Stimulated activated CD4-positive, alpha-beta T cell treated with anti-CD3 and anti-CD28 coated beads, Interleukin-1b, Interleukin-23, amount 100 ng/mL, for 4 hours (primary cell): ENCODE measurements around the gene CPZ.
"Not testable (repeated sequence)": the region's sequence is repeated elsewhere in the genome, so short reads cannot be mapped to it uniquely, and the experiment has no call there.

Source experiments
- DNase-seq, 2 donors: peaks; one replicate each; pipeline ENCODE4 v3.0.0-alpha.2; 2020; ENCODE audit warnings: low read depth in 2 of 2

Gene CPZ

DNA sequence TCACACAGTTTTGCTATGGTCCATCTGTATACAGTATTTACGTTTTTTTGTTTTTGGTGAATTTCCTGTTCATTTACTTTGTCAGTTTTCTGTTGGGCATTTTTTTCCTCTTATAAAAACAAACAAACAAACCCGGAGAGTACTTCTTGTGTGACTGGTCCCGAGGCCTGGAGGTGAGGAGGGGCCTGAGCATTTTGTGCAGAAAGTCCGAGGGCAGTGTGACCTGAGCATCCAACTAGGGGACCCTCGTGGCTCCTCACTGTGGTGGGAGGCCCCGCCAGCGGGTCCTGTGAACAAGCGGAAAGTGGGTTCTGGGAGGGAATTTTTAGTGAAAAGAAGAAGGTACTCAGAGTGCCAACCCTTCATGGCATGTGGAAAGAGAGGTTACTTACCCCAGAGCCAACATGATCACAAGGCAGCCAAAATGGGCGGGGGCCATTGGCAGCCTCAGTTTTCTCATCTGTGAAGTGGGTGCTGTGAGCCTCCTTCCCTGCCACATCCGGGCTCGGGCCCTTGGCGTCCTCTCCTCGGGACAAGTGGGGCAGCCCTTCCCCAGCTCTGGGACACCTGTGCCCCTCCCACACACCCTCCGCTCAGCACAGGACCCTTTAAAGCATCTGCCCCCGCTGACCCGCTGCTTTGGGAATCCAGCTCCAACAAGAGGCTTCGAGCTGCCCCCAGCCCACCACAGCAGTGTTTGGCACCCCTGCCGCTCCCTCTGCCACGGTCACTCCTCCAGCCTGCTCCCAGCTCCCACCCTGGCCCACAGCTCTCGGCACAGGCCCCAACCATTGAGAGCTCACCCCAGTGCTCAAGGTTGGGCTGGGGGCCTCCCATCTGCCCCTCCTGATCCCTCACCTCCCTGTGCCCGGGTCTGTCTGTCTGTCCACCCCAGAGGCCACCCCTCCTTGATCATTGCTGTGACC is 35.2 kb upstream of the CPZ start:
- DNase-seq = no peak

DNA sequence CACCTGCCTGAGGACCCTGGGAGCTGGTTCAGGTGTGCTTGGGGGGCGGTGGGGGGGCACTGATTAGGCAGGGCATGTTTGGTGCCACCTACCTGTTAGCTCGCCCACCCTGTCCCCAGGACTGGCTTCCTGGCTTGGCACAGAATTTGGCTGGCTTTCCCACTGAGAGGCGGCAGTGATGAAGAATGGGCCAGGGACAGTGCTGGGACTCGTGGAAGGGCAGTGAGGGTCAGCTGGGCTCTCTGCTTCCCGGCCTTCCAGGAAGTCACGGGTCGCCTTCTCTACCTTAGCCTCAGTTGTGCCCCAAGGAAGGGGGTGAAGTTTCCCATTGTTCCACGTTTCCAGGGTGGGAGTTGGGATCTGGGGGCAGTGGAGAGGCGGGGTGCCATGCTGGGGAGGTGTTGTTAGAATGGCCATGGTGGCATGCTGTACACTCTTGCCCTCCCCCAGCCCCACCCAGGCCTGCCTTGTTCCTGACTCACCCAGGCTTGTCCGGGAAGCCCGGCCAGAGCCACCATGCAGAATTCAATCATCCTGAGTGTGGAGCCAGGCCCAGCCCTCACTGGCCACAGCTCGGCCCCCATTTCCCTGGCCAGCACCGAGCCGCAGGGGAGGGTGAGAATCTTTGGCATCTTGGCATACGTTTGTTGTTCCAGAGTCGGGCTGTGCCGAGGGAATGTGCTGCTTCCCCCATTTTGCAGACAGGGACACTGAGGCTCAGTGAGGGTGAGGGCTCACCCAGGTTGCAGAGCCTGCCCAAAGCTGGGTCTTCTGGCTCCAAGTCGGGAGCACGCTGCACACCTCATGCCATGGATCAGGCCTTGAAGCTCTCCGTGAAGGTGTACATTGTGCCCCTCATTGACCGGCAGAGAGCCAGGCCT is 34.2 kb upstream of the CPZ start:
- no peak for DNase-seq

DNA sequence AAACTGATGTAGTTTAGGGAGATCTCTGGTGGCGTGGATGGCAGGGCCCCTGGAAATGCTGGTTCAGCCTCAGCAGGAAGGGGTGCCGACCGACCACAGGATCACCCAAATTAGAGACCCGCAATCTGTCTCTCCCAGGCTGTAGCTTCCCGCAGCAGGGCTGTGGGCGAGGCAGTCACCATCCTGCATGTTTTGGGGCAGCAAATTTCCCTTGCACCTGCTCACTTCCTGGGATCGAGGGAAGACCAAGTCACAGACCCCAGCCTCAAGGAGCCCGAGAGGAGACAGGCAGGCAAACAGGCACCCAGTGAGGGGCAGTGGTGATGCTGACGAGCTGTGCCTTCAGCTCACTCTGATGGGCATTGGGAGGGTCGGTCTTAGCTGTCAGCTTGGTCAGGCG is 33.6 kb upstream of the CPZ start:
- DNase-seq = no peak

DNA sequence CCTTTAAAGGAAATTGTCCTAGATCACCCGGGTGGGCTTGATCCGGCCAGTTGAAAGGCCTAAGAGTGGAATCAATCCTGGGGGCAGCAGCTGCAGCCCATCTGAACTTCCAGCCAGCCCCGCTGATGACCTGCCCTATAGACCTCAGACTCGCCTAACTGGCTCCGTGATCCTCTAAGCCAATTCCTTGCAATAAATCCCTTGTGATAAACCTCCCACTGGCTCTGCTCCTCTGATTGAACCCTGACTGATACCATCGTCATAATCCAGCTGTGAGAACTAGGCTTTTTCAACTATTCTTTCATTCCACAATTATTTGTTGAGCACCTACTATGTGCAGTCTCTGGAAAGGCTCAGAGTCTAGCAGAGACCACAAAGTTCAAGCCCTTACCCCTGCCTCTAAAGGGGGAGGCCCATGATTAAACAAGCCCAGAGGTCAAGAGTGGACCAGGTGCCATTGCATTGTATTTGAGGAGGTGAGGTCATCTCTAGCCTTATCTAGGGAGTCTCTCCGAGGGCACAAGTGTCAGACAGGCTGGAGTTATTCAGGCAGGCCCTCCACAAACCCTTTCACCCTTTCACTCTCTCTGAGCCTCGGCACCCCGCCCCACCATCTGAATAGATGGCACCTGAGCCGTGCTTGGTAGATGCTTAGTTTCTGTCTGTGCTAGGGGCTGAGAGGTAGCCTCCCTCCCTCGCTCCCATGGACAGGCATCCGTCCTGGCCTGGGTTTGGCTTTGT is 32.9 kb upstream of the CPZ start:
- no peak for DNase-seq

DNA sequence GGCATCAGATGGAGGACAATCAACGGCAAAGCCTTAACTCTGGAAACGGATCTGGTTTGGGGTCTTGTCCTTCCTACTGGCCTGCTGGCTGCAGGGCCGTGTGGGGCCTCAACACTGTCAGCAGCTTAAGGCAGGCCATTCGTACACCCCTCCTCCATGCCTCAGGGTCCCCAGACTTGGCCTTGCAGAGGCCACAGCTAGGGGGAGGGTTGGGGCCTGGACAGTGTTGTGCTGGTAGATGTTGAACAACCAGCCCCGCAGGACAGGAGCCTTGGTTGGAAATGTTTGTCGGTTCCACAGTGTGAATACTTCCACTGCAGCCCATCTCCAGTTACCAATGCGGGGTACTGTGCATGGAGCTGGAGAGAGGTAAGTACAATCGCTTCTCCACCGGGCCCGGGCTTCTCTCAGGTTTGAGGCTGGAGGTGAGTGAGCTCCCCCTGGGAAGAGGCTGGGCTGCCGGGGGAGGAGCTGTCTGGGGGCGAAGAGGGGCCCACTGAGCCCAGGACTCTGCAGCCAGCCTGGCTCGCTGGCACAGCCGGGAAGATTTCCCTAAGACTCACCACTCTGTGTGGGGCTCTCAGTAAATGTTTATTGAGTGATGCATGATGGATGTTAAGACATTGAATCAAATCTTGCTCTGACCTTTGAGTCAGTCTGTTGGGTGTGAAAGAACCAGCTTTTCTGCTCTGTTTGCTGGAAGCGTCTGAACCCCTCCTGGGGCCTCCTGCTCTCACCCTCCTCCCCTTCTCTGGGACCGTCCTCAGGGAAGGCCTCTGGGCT is 32.1 kb upstream of the CPZ start:
- no peak for DNase-seq

DNA sequence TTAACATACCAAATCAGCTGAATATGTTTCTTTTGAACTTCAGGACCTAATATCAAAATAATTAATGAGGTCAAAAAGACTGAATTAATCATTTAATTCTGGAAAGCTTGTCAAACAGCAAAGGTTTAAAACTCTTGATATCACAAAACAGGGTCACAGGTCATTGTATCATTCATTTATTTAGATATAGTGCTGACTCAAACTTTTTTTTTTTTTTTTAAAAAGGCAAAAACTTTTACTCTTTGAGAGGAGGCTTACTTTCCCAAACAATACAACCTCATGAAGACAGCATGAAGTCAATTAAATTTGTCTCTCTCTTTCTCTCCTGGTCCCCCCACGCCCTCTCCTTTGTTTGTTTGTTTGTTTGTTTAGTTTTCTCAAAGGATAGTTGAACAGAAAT is 28.0 kb upstream of the CPZ start:
- DNase-seq = no peak

DNA sequence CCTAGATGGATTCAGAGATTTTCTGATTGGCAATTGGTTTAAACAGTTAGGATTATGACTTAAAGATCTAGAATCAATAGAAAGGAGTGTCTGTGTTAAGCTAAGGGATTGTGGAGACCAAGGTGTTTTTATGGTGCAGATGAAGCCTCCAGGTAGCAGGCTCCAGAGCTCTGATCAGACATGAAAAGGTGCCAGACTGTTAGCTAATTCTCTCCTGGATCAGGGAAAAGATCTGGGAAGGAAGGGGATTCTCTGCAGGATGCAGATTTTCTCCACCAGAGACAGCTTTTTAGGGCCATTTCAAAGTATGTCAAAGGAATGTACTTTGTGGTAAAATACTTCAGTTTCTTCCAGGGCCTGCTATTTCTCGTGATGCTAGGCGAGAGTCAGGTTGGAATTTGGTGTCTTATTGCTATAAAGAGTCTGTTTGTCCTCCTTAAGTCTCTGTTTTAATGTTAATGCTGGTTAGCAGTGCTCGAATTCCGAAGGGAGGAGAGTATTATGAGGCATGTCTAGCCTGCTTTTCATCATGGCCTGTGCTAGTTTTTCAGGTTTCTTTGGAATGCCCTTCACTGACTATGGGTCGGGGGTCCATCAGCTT is 24.4 kb upstream of the CPZ start:
- DNase-seq = no peak

DNA sequence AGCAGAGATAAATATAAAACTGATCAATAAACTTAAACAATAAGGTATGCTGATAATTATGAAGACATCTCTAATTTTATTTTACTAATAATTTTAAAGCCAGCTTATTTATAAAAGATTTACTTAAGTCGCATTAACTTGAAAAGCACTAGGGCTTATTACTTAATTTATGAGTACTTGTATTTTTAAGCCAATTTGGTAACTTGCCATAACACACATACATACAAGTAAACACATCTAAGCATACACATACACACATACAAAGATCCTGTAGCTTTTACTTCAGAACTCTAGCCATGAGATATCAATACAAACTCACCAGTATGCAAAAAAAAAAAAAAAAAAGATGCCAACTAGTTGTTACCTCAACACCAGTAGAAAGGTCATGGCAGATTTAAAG is 22.4 kb upstream of the CPZ start:
- DNase-seq = no peak

DNA sequence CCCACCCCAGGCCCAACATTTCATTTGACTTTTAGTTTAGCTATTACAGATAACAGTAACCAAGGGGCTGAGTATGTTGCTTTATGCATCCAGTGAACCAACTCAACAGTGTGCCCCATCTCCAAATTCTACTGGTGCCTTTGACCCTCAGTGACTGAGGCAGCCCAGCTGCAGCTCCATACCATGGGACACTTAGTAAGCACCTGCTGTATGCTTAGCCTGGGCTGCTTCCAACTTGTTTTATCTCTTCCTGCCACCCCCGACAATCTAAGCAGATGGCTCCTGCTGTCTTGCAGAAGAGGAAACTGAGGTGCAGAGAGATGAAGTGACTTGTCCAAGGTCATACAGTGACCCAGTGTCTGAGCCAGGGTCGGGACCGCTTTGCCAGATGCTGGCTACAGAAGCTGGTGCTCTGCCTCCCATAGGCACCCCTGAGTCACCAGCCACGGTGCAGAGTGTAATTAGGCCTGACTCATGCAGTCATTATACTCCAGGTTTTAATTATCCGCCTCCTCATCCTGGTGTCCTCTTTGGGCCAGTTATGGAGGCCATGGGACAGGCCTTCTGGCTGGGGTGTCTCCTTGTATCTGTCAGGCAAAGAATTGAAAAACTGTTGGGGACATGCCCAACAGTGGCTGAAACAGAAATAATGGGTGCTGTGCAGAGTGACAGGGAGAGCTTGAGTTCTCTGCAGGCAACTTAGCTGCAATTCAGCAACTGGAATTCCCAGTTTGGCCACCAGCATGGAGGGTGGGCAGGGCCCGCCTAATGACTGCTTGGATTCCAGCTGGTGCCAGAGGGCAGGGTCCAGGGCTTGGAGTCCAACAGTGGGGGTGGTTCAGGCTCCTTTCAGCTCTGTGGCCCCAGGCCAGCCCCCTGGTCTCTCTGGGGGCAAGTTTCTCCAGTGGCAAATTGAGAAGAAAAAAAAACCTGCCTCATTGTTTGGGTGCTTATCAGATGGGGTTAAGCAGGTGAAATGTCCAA is 20.6 kb upstream of the CPZ start:
- no peak for DNase-seq

DNA sequence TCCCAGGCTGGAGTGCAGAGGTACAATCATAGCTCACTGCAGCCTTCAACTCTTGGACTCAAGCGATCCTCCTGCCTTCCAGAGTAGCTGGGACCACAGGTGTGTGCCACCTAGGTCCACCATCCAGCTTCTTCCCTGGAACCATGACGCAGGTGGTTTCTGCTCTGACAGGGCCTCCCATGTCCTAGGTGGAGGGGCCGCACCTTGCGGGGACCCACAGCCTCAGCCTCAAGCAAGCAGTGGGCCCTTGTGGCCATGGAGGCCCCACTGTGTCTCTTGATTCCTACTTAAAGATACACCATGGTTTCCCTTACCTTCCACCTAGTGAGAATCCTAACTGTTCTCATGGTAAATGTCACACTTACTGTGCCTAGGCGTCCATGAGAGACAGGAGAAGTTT is 19.3 kb upstream of the CPZ start:
- no peak for DNase-seq

DNA sequence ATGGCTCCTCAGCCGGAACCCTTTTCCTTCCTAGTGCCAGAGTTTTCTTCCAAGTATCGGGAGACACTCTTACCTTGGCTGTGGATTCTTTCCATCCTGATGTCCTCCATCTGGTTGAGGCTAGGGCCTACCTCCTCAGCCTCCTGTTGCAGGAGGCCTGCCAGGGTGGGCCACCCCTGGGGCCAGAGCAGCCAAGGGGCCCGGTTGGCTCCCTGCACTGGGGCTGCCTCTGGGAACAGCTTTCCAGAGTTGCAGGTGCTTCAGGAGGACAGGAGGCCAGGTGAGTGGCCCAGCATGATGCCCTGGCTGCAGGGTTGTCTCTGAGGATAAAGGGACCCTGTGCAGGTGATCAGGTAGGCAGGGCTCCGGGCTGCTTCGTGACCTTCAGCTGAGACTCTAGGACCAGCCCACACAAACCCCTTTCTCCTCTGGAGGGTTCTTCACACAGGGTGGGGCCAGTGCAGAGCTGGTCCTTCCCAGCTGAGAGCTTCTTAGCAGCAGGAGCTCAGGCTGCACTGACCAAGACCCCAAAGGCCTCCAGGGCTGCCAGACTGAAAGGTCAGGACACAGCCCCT is 17.7 kb upstream of the CPZ start:
- no peak for DNase-seq

DNA sequence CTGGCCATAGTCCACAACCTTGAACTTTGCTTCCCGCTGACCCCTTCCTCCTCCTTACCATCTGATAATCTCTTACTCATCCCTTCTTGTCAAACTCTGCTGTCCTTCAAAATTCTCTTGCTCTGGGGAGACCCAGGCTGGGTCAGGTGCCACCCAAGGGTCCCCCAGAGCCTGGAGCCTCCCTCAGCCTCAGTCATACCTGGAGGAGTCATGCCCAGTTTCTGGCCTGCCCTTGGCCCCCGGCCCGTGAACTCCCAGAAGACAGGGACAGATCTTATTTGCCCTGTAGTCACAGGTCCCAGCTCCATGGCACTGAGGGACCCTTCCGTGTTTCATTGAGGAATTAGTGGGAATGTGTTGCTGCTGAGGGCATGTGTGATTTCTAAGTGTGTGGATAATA is 17.1 kb upstream of the CPZ start:
- DNase-seq = no peak

DNA sequence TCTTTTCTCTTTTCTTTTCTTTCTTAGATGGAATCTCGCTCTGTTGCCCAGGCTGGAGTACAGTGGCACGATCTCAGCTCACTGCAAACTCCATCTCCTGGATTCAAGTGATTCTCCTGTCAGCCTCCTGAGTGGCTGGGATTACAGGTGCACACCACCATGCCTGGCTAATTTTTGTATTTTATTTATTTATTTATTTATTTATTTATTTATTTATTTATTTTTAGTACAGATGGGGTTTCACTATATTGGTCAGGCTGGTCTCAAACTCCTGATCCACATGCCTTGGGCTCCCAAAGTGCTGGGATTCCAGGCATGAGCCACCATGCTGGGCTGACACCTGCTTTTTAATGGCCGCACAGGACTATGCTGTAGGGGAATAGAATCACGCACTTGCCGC is 16.0 kb upstream of the CPZ start:
- not testable (repeated sequence) for DNase-seq

DNA sequence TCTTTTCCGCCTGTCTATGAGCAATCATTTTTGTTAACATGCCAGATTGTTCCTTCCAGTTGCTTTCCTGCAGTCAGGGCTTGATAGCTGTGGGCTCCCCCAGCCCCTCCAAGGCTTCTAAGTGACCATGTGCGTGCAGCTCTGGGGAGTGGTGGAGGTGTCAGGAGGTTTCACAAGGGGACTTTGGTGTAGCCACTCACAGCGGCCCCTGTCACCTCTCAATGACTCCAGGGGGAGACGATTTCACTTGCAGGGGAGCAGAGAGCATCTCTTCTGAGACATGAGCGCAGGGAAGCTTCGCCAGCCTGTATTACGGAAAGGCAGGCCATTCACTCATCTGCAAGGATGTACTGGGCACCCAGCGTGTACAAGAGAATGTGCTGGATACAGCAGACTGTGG is 15.5 kb upstream of the CPZ start:
- no peak for DNase-seq

DNA sequence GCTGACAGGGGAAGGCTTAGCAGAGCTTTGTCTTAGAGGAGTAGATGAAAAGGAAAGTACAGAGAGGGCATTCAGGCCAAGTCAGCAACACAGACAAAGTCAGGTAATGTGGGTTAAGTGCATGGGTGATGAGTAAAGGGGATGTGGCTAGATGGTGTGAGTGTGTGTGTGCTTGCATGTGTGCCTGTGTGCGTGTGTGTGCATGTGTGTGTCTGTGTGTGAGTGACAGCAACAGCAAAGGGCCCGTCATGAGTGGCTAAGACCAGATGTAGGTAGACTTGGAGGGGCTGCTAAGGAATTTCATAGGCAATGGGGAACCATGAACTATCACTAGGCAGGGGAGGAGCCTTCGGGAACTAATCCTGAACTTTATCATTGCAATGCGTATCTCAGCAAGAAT is 14.6 kb upstream of the CPZ start:
- no peak for DNase-seq

DNA sequence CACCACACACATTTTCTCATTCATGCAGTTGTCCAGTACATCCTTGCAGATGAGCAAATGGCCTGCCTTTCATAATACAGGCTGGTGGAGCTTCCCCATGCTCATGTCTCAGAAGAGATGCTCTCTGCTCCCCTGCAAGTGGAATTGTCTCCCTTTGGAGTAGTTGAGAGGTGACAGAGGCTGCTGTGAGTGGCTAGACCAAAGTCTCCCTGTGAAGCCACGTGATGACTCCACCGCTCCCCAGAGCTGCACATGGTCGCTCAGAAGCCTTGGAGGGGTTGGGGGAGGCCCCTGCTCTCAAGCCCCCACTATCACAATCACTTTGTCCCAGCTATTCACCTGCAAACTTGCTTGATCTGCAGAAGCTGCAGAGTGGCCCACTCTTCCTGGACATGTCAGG is 13.8 kb upstream of the CPZ start:
- no peak for DNase-seq

DNA sequence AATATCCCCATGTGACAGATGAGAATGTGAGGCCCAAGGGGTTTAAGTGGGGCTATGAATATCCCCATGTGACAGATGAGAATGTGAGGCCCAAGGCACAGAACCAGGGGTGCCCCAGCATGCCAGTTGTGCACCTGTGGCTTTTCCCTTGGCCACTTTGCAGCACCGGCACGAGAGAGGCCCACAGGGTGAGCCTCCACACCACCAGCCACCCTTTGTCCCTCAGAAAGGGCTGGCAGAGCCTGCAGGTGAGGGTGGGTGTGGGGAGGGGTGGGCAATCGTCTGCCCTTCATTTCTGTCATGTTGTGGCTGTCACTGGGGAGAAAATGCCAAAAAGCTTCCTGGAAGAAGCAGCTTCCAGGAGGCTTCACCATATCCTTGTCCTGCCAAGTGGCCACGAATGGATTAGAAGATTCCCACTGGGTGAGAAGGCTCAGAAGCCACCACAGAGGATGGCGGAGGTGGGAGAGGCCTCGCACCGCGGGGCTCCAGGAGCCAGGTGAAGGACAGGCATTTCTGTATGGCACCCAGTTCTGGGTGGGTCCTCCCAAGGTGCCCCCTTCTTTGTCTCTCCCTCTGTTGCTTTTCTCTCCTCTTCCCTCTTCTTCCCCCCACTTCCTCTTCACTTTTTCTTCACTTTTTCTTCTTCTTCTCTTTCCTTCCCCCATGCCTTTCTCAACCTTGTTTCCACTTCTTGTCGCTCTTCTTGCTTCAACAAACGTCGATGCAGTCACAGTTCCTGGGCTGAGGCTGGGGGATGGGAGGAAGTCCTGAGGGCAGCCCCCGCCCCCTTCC is 12.8 kb upstream of the CPZ start:
- no peak for DNase-seq

DNA sequence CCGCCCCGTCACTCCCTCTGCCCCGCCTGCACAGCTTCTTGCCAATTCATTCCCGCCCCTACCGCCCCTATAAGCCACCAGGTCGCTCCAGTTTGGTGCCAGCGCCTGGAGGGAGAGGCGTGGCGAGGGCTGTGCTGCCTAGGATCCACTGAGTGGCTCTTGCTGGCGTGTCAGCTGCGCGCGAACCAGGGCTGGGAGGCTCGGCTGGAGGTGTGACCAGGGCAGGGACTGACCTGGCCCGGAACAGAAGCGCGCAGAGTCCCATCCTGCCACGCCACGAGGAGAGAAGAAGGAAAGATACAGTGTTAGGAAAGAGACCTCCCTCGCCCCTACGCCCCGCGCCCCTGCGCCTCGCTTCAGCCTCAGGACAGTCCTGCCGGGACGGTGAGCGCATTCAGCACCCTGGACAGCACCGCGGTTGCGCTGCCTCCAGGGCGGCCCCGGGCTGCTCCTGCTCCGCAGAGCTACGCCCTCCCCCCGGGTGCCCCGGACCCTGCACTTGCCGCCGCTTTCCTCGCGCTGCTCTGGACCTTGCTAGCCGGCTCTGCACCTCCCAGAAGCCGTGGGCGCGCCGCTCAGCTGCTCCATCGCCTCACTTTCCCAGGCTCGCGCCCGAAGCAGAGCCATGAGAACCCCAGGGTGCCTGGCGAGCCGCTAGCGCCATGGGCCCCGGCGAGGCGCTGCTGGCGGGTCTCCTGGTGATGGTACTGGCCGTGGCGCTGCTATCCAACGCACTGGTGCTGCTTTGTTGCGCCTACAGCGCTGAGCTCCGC is 12.1 kb upstream of the CPZ start, which contains the start of gene GPR78:
Gene GPR78, plus strand, starts transcription at position 72 of the 773 bp plus-strand sequence. Its CDS starts 591 bp downstream, at position 663.
- peak in 1 of 2 donors; percentile 26 for DNase-seq
